ENCODE measurements around the gene BID.

The BID gene

GRCh38 chr22:17816649-17817048, 42.4 kb upstream of the BID start:
- no peaks in the 10 kb centered on the region for H3K79me2 ChIP-seq (ENCODE audit: insufficient read depth, low read length)
- H3K27me3 ChIP-seq (ENCODE audit: insufficient read depth, low read length, poor library complexity): no peaks in the 10 kb centered on the region
- no peak overlapping the region for H3K9ac ChIP-seq (ENCODE audit: low read depth, low read length)
- no peak for DNase-seq
- H4K20me1 ChIP-seq (ENCODE audit: insufficient read depth, low read length): no peaks in the 10 kb centered on the region; the same call in 1 of the 2 replicates
- peaks cover 46% of the 10 kb centered on the region for H3K36me3 ChIP-seq (ENCODE audit: insufficient read depth, low read length)
- TF ChIP-seq CTCF (IDR thresholded peaks at IDR 0.05; ENCODE audit: borderline replicate concordance, extremely low read depth, low read length, poor library complexity, severe bottlenecking) (no peak), EZH2 (IDR thresholded peaks at IDR 0.05; ENCODE audit: borderline replicate concordance, low read depth, low read length, severe bottlenecking) (no peak)
- no peak overlapping the region for H2AFZ ChIP-seq (ENCODE audit: low read depth, low read length)
- no peaks in the 10 kb centered on the region for H3K4me1 ChIP-seq (ENCODE audit: insufficient read depth, low read length)
- H3K9me3 ChIP-seq (ENCODE audit: insufficient read depth, low read length, severe bottlenecking): no peaks in the 10 kb centered on the region
- no peak overlapping the region for H3K4me3 ChIP-seq (ENCODE audit: low read depth in 1 of 2, low read length in 2 of 2)
- no peak; the same call in 2 of the 3 replicates for ATAC-seq (ENCODE audit: insufficient read depth, low read depth)
- no peak overlapping the region for H3K4me2 ChIP-seq (ENCODE audit: insufficient read depth, low read length)
- H3K27ac ChIP-seq (ENCODE audit: low read length): no peak overlapping the region

GRCh38 chr22:17815703-17816254, 41.5 kb upstream of the BID start:
- DNase-seq (no peak), ATAC-seq (ENCODE audit: insufficient read depth, low read depth) (no peak)
- TF ChIP-seq CTCF (IDR thresholded peaks at IDR 0.05; ENCODE audit: borderline replicate concordance, extremely low read depth, low read length, poor library complexity, severe bottlenecking) (no peak), EZH2 (IDR thresholded peaks at IDR 0.05; ENCODE audit: borderline replicate concordance, low read depth, low read length, severe bottlenecking) (no peak)
- Histone ChIP-seq H3K4me2 (ENCODE audit: insufficient read depth, low read length) (no peak overlapping the region), H3K79me2 (ENCODE audit: insufficient read depth, low read length) (no peaks in the 10 kb centered on the region), H3K4me1 (ENCODE audit: insufficient read depth, low read length) (no peaks in the 10 kb centered on the region), H3K9me3 (ENCODE audit: insufficient read depth, low read length, severe bottlenecking) (no peaks in the 10 kb centered on the region), H3K36me3 (ENCODE audit: insufficient read depth, low read length) (peaks cover 38% of the 10 kb centered on the region), H4K20me1 (ENCODE audit: insufficient read depth, low read length) (no peaks in the 10 kb centered on the region; the same call in 1 of the 2 replicates), H3K9ac (ENCODE audit: low read depth, low read length) (no peak overlapping the region), H3K27ac (ENCODE audit: low read length) (no peak overlapping the region), H3K27me3 (ENCODE audit: insufficient read depth, low read length, poor library complexity) (no peaks in the 10 kb centered on the region), H2AFZ (ENCODE audit: low read depth, low read length) (no peak overlapping the region), H3K4me3 (ENCODE audit: low read depth in 1 of 2, low read length in 2 of 2) (no peak overlapping the region)

GRCh38 chr22:17814830-17815229, 40.6 kb upstream of the BID start:
- Histone ChIP-seq H3K4me1 (ENCODE audit: insufficient read depth, low read length) (no peaks in the 10 kb centered on the region), H2AFZ (ENCODE audit: low read depth, low read length) (no peak overlapping the region), H3K79me2 (ENCODE audit: insufficient read depth, low read length) (no peaks in the 10 kb centered on the region), H3K27me3 (ENCODE audit: insufficient read depth, low read length, poor library complexity) (no peaks in the 10 kb centered on the region), H4K20me1 (ENCODE audit: insufficient read depth, low read length) (no peaks in the 10 kb centered on the region; the same call in 1 of the 2 replicates), H3K9ac (ENCODE audit: low read depth, low read length) (no peak overlapping the region), H3K4me2 (ENCODE audit: insufficient read depth, low read length) (no peak overlapping the region), H3K27ac (ENCODE audit: low read length) (no peak overlapping the region), H3K9me3 (ENCODE audit: insufficient read depth, low read length, severe bottlenecking) (no peaks in the 10 kb centered on the region), H3K4me3 (ENCODE audit: low read depth in 1 of 2, low read length in 2 of 2) (no peak overlapping the region), H3K36me3 (ENCODE audit: insufficient read depth, low read length) (peaks cover 43% of the 10 kb centered on the region)
- no peak for DNase-seq
- ATAC-seq (ENCODE audit: insufficient read depth, low read depth): no peak
- TF ChIP-seq CTCF (IDR thresholded peaks at IDR 0.05; ENCODE audit: borderline replicate concordance, extremely low read depth, low read length, poor library complexity, severe bottlenecking) (no peak), EZH2 (IDR thresholded peaks at IDR 0.05; ENCODE audit: borderline replicate concordance, low read depth, low read length, severe bottlenecking) (no peak)
